NCI-H1694 (cell line): ENCODE data around the gene A4GNT.
A peak's percentile ranks its signal among the peaks of the same experiment; 100 is the strongest.
"Not testable (repeated sequence)": the region's sequence is repeated elsewhere in the genome, so short reads cannot be mapped to it uniquely, and the experiment has no call there.

Experiments used
- DNase-seq: peaks from one replicate; lab custom pipeline; 2025; lab: John Stamatoyannopoulos, UW

The A4GNT gene

DNA sequence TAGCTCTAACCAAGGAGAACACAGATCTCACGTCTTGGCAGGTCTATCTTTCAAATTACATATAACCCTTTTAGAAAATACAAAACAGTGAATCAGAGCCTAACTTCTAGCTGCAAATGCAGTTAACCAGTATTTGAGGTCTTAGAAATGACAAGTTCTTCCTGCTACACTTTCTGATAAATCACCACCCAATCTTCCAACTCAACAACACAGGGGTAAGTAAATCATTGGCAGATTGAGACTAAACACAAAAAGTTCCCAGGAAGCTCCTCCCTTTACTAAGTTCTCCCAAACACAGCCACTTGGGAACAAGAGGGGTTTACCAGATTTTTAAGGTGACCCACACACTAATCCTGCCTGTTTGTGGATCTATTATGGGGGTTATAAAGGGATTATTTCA is at the start of gene A4GNT:
Gene A4GNT (minus strand): TSS at position 152 of the 400 bp plus-strand sequence. CDS start 1,134 bp downstream, outside the sequence.
- DNase-seq: no peak

DNA sequence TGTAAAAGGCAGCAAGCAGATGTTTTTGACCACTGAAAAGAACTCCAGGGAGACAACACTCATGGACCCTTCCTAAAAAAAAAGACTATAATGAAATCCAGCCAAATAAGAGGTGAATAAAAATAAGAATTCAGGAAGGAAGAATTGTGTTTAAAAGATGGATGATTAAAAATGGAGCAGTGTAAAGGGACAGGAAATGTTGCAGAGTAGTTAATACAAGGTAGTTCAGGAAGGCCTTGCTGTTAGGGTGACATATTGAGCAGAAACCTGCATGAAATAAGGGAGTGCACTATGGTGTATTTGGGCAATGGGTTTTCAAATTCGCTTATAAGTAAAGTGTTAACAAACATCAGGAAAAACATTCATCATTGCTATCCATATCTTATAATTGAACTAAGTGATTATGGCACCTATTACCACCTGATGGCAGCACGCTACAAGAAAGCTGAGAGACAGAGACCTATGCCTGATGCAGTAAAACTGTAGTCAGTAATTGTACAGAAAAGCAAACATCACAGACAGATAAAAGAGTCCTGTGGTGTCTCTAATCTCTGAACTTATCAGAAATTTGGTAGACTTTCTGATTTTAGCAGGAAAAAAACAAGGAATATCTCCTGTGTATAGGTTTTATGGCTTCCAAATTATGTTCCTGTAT is 48.3 kb upstream of the A4GNT start:
- DNase-seq: peak; percentile 61

DNA sequence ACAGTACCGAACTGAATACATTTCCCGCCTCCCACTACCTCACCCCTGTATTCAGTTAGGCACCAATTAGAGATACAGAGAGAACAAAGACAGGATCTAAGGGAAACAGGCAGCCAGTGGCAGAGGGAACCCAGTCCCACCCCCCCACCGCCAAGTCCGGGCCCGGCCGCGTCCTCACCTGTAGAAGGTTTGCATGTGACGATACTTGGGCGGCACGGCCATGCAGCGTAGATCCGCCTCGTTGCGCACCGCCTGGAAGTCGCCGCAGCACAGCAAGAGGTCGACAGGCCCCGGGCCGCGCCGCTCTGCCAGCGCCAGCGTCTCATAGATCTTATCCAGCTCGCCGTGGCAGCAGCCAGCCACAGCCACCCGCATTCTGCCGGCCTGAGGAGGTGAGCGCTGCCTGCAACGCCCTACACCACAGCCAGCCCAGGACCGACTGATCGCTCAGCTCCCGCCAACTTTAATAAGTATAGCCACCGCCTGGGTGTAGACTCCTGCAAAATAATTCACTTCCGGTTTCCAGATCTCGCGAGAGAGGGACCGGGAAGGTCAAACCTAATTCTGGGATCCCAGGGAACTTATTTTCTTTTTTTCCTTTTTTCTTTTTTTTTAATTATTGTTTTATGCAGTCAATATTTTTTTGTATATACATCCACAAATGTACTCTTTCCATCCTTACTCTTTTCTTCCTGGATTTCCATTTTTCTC is 42.4 kb upstream of the A4GNT start, which contains the start of gene DBR1:
Gene DBR1 (minus strand): TSS at position 501 of the 711 bp plus-strand sequence. CDS start 126 bp downstream, at position 375.
- DNase-seq: peak; percentile 74

DNA sequence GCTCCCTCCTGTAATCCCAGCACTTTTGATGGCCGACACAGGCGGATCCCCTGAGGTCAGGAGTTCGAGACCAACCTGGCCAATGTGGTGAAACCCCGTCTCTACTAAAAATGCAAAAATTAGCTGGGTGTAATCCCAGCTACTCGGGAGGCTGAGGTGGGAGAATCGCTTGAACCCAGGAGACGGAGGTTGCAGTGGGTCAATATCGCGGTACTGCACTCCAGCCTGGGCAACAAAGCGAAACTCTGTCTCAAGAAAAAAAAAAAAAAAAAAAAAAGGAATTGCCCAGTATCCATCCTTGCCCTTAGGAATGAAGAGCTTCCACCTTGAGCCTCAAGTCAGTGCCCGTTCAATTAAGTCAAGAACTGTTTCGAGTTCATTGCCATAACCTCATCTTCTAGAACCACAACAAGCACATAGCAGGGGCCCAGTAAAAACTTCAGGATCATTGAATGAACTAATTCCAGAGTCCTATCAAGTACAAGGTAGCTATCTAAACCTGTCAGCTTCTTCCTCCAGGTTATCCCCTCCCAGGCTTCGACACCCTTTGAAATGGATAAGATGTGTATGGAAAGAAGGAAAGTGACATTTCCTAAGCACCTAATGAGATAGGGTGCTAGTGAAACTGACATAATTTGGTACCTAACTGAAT is 41.7 kb upstream of the A4GNT start:
- no peak for DNase-seq

DNA sequence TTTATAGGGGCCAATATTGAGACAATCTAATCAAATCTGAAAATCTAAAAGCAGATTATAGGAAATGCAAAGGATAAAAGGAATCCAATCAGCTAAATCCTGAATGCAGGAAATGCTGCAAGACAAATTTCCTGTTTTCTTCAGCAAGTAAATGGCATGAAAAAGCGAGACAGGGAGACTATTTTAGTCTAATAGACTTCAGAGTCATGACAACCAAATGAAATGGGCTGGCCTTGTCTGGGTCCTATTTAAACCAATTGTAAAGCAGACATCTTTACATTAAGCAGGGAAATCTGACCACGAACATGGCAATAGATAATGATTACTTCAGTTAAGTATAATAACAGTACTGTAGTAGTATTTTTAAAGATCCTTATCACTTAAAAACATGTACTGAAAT is 40.4 kb upstream of the A4GNT start:
- no peak for DNase-seq

DNA sequence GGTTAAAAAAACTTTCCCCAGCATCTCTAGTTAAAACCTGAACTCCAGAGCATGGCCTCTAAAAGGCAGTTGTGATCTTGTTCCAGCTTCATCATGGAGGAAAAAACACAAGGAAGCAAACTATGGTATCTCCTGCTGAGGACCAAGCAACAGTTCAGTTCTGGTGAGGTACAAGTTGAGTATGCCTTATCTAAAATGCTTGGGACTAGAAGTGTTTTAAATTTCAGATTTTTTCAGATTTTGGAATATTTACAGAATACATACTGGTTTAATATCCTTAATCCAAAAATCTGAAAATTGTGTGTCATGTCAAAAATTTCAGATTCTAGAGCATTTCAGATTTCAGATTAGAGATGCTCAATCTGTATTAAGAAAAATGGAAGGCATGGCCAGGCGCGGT is 32.9 kb upstream of the A4GNT start:
- DNase-seq: no peak

DNA sequence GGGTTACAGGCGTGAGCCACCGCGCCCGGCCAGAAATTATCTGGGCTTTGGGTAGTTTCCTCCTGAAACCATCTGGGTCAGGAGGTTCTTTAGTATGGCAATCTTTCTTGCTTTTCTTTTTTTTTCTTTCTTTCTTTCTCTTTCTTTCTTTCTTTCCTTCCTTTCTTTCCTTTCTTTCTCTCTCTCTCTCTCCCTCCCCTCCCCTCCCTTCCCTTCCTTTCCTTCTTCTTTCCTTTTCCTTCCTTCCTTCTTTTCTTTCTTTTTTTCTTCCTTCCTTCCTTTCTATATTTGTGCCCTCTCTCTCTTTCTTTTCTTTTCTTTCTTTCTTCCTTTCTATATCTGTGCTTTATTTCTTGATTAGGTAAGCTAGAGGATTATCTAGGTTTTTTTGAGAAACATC is 25.6 kb upstream of the A4GNT start:
- no peak for DNase-seq

DNA sequence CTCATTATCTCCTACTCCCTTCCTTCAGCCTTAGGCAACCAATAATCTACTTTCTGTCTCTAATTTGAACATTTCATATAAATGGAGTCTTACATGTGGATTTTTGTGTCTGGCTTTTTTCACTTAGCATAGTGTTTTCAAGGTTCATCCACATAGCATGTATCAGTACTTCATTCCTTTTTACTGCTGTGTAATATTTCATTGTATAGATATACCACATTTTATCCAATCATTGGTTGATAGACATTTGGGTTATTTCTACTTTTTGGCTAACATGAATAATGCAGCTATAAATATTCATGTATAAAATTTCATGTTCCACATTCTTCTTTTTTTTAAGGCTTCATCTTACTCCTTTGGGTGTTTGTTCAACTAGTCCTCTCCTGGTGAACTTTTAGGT is 22.3 kb upstream of the A4GNT start:
- no peak for DNase-seq

DNA sequence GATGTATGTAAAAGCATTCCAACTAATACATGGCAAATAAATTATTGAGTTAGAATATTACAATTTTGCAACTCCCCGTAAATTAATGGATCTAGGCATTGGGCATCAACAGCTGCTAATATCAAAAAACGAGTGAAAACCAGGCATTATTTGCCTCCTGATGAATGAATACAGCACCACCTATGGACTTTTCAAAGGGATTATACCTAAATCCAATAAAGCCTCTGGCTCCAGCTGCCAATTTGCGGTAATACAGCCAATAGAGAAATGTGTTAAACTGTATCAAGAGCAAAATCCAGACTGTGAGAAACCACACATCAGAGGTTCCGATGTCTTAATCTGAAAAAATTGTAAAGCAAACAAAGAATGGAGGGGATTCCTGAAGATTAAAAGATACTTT is 16.3 kb upstream of the A4GNT start:
- DNase-seq: no peak

DNA sequence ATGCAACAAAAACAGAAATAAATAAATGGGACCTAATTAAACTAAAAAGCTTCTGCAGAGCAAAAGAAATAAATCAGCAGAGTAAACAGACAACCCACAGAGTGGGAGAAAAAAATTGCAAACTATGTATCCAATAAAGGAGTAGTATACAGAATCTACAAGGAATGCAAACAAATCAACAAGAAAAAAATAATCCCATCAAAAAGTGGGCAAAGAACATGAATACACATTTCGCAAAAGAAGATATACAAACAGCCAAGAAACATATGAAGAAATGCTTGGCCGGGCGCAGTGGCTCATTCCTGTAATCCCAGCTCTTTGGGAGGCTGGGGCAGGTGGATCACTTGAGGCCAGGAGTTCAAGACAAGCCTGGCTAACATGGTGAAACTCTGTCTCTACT is 10.0 kb upstream of the A4GNT start:
- DNase-seq: not testable (repeated sequence)

DNA sequence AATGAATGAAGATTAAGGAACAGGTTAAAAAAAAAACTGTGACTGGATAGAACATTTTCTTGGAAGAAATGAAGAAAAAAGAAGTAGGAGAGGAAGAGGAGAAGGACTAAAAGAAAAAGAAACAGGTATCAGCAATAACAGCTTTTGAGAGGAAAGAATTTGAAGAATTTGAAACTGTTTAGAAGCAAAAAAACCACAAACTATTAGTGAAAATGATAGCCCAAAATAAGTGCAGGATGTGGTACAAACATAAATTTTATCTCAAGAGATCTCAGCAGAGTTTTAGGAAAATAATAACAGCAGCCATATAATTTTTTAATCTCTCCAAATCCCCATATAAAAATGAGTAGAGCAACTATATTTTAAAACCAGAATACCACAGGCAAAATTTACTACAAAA is 8.8 kb upstream of the A4GNT start:
- DNase-seq: no peak

DNA sequence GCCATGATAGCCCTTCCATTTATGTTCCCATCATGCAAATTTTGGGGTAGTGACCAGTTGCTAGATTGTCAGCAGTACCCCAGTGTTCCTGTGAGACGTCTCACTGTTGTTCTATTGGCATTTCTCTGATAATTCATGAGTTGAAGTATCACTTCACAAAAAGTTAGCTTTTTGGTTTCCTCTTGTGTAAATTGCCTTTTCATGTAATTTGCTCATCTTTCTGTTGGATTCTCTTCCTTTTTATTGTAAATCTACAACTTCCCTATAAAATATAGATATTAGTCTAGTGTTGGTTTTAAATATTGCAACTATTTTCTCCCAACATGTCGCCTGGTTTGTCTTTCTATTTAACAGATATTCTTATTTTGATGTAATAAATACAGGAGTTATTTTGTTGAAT is 7.5 kb upstream of the A4GNT start:
- DNase-seq: no peak

DNA sequence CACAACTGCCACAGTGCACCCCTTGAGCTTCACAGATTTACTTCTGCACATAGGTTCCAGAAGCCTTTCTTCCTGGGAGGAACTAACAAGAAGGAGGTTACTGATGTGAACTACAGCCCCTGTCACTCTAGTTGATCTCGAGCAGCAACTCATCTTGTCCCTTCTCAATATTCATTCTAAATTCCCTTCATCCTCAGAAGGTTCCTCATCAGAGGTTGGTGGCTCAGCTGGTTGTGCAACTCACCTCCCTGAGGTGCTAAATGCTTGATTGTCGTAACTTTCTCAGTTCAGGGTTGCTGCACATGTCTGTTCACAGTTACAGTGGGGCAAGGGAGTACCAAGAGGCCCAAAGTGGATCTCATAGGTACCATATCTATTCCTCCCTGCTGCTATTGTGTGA is 5.7 kb upstream of the A4GNT start:
- DNase-seq: no peak

DNA sequence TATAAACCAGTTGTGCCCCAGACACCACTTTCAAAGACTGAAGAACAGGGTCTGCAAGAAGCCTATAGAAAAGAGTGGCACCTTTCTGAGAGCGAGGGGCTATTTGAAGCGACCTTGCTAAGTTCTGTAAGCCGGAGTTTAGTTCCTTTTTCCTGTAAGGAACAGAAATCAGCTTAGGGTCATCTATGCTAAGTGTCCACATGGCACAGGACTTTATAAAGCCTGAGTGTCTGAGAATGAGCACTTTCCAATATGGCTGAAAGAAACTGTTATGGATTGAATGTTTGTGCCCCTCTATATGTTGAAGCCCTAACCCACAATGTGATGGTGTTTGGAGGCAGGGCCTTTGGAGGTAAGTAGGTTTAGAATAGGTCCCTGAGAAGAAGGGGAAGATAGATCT is 4.0 kb upstream of the A4GNT start:
- DNase-seq: no peak

DNA sequence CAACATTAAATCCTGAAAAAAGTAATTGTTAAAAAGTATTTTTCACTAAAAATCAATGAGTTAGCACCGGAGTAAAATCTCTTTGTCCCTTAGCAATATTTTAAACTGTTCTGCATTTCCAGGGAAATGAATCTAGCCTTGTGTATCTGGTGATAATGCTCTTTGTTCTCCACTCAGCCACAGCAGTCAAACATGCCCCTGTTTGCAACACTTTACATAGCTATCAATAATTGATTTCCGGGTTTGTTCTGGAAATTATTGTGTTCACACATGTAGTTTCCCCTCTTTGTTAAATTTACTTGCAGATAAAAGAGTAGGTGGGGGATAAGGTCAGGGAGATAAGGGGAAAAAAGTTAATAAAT is 3.6 kb upstream of the A4GNT start:
- no peak for DNase-seq

DNA sequence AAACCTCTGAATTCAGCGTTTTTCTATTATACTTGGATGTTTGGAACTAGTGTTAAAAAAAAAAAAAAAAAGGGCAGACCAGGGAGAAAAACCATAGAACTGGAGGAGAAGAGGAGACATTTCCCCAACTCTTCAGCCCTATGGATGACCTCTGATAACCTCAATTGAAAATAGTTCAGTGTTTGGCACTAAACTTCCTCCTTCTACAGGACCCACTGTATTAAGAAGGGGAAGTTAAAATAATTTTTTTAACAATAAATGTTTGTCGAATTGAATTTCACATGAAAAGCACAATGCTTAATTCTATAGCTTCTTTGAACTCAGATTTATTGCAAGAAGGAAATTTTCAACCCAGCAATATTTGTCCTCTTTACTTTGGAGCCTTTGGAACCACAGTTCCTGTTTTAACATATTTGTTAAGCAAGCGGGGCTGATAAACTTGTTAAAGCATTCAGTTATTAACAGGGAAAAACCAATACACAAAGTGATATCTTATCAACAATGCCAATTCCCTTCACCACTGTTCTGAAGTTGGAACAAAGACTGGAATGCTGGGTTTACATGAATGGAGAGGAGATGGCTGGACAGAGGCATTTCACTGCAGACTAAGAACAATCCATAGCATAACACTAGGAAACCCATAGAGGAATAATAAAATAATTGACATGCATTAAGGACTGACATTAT is 3.1 kb upstream of the A4GNT start:
- DNase-seq: no peak

DNA sequence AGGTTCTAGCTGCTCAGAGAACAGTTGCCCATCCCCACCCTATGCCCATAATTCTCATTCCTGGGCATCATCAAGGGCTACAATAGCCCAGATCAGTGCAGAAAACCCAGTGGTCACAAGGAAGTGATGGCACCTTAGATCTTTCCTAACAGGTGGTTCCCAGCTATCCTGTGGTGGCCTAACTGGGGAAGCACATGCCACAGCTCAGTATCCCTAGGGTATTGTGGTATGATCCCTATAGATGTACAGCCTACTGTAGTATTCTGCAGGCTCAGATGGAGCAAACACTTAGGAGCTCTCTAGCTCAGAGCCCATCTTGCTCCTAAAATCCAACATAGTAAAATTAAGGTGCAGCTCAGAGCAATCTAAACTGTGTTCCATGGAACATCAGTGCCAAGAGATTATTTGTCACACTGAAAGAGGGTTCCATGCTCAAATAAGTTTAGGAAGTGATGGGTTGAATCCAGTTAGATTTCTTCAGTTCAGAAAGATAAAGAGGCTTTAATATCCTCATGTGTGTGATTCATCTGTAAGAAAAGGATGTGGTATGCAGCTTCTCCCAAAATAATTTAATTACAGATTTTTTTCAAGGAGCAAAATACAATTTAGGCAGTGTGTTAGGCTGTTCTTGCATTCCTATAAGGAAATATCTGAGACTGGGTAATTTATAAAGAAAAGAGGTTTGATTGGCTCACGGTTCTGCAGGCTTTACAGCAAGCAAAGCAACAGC is 4.4 kb downstream of the A4GNT start:
- DNase-seq: no peak

DNA sequence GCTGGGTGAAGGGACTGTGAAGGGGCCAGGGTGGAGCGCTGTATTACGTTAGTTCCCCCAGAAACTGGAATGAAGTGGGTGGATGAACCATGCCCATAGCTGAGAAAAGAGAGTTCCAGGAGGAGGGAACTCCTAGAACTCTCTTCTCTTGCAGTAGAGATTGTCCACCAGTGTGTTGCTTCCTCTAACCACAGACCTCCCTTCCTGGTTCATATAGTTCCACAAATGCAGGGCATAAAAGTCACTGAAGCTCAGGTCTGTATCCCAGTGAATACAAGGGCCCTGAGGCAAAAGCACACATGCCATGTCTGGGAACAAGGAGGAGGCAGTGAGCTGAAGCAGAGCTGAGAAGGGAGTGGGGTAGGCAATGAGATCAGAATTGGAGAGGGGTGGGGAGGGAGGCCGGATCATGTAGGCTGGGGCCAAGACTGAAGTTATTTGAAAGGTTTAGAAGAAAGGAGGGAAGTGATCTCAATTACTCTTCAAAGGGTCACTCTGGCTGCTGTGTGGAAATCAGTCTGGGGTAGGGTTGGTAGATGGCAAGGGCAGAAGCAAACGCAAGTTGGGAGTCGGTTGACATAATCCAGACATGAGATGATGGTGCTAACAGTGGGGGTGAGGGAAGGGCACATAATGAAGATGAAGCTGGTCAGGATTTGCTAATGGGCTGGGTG is 6.5 kb downstream of the A4GNT start:
- no peak for DNase-seq

DNA sequence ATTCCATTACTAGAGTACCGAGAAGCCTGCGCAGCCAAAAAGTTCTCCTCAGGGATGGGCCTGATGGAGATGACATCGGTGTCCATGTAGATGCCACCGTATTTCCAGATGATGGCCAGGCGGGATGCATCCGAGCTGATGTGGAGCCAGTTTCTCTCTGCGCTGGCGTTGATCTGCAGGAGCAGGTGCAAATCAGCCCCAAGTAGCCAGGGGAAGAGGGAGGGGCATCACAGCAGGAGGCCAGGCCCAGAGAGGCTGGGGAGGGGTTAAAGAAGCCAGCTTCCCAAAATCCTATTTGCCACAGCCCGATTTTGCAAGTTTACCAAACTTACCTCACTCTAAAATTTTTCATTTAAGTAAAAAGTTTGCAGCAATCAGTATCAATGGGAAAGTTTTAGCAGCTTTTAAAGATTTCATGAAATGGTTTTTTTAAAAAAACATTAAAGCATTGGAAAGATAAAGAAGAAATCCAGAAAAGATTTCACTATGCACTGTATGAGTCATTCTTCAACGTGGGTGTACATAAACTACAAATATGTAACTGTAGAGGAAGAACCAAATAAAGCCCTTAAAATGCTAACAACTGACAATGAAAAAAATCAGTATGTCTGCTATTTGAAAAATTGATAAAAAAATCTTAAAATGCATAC is 7.4 kb downstream of the A4GNT start:
- DNase-seq: no peak

DNA sequence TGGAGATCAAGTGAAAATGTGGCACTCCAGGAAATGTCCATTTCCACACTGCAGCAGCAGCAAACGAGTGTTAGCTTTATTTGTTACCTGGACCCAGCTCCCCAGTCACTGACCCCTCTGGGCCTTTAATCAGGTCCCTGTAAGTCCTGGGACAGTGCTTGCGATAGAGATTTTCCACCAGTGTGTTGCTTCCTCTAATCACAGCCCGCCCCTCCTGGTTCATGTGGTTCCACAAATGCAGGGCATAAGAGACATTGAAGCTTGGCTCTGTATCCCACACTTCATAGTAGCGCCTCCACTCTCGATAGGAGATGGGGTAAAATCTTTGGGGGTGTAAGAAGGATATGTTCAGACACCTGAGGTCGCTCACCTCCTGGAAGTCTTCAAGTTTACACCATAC is 8.0 kb downstream of the A4GNT start:
- no peak for DNase-seq

DNA sequence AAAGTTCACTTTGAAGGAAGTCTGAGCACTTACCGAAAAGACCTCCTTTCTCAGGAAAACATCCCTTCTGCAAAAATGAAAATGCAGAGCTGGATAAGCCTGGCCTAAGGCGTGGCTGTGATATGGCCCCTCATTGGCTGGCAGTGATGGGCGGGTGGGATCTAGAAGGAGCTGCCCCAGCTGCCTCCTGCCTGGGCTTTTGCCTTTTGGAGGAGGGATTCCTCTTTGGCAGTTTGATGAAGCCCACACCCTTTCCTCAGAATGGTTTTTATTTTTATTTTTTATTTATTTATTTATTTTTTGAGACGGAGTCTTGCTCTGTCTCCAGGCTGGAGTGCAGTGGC is 12.8 kb downstream of the A4GNT start:
- no peak for DNase-seq
